ENCODE measurements around the gene TAS2R19.

The TAS2R19 gene

DNA sequence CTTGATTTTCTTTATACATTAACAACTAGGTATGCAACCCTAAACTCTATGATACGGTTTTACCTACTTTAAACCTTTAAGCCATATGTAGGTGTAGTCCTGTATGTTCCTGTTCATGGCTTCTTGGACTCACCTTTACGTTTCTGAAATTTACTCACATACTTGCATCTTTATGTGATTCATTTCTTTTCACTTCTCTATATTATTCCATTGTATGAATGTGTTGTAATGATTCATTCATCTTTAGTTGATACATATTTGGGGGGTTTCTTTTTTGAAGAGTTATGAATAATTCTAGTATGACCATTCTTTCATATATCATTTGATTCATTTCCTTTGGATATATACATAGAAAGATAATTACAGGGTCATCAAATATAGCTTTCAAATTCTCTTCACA lies 33.3 kb downstream of the TAS2R19 start:
- no peak for DNase-seq (ENCODE audit: low read depth)

DNA sequence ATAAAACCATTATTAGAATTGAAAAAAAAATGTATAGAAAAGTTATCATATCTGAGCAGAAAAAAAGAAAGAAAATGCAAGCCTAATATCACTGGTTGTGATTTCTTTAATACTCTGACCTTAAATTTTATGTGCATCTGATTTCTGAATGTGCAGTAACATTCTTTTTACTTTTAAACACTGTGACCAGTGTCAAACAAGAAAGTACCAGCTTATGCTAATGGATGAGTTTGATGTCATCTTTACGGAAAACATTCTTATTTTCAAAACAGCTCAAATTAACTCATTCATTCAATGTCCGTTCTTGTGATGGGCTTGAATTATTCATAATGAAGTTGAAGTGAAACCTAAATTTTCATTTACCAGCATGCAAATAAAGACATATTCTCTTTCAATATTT lies 35.6 kb downstream of the TAS2R19 start, which contains the start of gene TAS2R50:
TAS2R50 (minus strand) TSS at position 101 of the 400 bp plus-strand sequence; CDS start at position 49, 52 bp downstream.
- DNase-seq (ENCODE audit: low read depth), result no peak

DNA sequence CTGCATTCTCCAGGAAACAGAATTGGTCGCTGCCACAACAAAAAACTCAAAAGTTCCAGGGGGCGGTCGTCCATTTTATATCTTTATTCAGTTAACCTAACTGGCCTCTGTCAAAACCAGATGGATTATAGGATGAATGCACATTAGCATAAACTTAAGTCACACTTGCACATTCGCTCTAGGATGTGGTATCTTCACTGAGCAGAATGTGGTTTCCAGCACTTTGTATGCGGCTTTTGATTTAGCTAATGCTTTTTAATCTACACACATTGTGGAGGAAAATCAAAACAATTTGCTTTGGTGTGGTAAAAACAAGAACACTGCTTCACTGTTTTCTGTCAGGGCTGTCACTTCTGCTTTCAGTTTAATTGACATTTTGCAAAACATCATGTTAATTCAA lies 40.2 kb downstream of the TAS2R19 start:
- no peak for DNase-seq (ENCODE audit: low read depth)

DNA sequence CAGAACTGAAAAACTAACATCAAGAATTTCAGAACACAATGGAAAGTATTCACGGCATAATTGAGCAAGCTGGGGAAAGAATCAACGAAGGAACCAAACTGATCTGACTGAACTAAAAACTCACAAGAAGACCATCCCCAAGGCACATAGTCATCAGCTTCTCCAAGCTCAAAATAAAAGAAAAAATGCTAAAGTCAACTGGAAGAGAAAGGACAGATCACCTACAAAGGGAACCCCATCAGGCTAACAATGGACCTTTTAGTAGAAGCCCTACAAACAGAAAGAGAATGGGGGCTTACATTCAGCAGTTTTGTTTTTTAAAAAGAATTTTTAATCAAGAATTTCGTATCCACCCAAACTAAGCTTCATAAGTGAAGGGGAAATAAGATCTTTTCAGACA lies 47.5 kb downstream of the TAS2R19 start:
- no peak for DNase-seq (ENCODE audit: low read depth)

Measured in EH (cell line).